AG09309 (cell line): Measurements from ENCODE around the gene CMTM4.

Source experiments
- DNase-seq: peaks from one replicate; pipeline ENCODE4 v3.0.0-alpha.2; 2010; ENCODE audit warnings: low read depth
- H3K4me3 ChIP-seq: 2 replicates; pipeline ENCODE4 v1.5.1; 2011; ENCODE audit warnings: mild to moderate bottlenecking, low read depth, low read length, moderate library complexity; ENCODE audit not compliant: control insufficient read depth
- TF ChIP-seq, protein P1 (sequence below): IDR thresholded peaks from 2 replicates; pipeline ENCODE4 v1.5.1; 2011; ENCODE audit warnings: mild to moderate bottlenecking, low read depth, low read length, inconsistent platforms; ENCODE audit not compliant: insufficient read depth, control insufficient read depth; ENCODE audit errors: missing control alignments

Gene CMTM4

GRCh38 chr16:66649167-66649566 lies 47.4 kb downstream of the CMTM4 start:
- TF ChIP-seq, protein P1, sequence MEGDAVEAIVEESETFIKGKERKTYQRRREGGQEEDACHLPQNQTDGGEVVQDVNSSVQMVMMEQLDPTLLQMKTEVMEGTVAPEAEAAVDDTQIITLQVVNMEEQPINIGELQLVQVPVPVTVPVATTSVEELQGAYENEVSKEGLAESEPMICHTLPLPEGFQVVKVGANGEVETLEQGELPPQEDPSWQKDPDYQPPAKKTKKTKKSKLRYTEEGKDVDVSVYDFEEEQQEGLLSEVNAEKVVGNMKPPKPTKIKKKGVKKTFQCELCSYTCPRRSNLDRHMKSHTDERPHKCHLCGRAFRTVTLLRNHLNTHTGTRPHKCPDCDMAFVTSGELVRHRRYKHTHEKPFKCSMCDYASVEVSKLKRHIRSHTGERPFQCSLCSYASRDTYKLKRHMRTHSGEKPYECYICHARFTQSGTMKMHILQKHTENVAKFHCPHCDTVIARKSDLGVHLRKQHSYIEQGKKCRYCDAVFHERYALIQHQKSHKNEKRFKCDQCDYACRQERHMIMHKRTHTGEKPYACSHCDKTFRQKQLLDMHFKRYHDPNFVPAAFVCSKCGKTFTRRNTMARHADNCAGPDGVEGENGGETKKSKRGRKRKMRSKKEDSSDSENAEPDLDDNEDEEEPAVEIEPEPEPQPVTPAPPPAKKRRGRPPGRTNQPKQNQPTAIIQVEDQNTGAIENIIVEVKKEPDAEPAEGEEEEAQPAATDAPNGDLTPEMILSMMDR, result no peak
- H3K4me3 ChIP-seq, result no peak overlapping the region
- no peak for DNase-seq

GRCh38 chr16:66647866-66648265 lies 48.7 kb downstream of the CMTM4 start:
- TF ChIP-seq, protein P1, result no peak
- no peak overlapping the region for H3K4me3 ChIP-seq
- no peak for DNase-seq

DNA sequence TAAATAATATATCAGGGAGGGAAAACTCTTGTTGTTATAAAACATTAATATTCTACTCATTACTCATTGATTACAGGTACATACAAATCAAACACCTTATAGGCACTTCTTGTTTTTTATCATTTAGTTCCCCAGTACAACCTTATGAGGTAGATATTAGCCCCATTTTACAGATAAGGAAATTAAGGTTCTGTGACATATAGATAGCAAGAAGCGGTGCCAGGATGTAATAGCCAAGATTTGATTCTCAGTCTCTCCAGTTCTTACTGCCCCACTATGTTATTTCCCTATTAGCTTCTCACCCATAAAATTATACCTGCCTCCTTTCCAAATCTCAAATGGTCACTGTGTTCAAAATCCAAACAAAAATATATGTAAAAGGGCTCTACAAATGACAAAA lies 55.2 kb downstream of the CMTM4 start:
- DNase-seq, result no peak
- no peak overlapping the region for H3K4me3 ChIP-seq
- TF ChIP-seq, protein P1, result no peak

DNA sequence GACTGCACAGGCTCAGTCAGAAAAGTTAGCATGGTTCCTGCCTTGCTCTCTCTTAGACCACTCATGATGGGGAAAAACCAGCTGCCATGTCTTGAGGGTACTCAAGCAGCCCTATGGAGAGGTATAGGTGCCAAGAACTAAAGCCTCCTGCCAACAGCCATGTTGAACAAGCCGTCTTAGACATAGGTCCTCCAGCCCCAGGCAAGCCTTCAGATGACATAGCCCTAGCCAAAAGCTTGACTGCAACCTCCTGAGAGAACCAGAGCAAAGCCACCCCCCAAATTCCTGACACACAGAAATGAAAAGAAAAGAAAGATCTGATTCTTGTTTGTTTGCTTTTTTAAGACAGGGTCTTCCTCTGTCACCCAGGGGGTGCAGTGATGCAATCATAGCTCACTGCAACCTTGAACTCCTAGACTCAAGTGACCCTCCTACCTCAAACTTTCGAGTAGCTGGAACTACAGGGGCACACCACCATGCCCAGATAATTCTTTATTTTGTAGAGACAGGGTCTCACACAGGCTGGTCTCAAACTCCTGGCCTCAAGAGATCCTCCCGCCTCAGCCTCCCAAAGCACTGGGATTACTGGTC lies 55.7 kb downstream of the CMTM4 start:
- TF ChIP-seq, protein P1, result no peak
- H3K4me3 ChIP-seq, result no peak overlapping the region
- no peak for DNase-seq

DNA sequence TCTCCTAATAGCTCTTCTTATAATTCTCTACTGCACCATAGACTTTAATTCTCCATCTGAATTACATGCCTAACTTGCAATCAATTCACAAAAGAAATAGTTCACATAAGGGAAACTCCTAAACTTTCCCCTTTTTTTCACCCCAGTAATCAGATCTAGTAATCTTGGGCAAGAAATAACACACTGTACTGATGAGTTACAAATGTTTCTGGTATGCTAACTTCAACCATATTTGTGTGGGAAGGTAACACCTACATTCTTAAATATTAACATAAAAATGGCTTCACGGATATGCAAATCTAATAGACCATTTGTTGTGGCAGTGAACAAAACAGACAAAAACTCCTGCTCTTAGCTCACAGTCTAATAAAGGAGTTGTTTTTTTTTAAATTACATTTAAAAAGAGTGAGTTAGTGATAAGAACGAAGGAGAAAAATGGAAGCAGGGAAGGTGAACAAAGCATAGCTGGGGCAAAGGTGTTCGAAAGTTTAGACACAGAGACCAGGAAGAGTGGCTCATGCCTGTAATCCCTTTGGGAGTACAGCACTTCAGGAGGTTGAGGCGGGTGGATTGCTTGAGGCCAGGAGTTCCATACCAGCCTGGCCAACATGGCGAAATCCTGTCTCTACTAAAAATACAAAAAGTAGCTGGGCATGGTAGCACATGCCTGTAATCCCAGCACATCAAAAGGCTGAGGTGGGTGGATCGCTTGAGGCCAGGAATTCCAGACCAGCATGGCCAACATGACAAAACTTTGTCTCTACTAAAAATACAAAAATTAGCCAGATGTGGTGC lies 57.3 kb downstream of the CMTM4 start:
- TF ChIP-seq, protein P1, result no peak
- no peak overlapping the region for H3K4me3 ChIP-seq
- DNase-seq, result no peak

DNA sequence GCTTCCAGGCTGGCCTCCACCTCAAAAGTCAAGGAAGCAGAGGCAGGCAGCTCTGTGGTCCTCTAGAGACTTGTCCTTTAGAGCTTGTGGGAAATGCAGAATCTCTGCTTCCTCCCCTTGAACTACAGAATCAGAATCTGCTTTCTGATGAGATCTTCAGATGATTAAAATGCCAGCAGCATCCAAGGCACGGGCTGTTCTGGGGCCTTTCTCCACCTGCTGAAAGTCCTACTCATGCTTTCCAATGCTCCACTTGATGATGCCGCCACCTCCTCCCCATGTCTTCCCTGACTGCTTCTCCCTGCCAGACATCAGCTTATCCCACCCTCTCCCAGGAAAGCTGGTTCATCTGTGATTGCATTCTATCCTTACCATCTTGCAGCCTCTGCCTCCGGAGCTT lies 58.7 kb downstream of the CMTM4 start:
- no peak overlapping the region for H3K4me3 ChIP-seq
- no peak for DNase-seq
- TF ChIP-seq, protein P1, result no peak
